Measurements from ENCODE around the gene GBE1.

- no peak for TF ChIP-seq SREBF1 (IDR thresholded peaks at IDR 0.05; ENCODE audit: low read length)
- no peak for TF ChIP-seq YBX1 (IDR thresholded peaks at IDR 0.05)
- TF ChIP-seq CTCF (IDR thresholded peaks at IDR 0.05 in 2 of 3, conservative IDR thresholded peaks at IDR 0.05 in 1 of 3; ENCODE audit: control insufficient read depth in 2 of 3, extremely low read depth in 1 of 3, insufficient read depth in 1 of 3, low read depth in 3 of 3, low read length in 3 of 3): no peak
- no peak for TF ChIP-seq ZNF274 (IDR thresholded peaks at IDR 0.05; ENCODE audit: insufficient read depth, insufficient read length)
- no peak for TF ChIP-seq YY1 (IDR thresholded peaks at IDR 0.05; ENCODE audit: low read depth, low read length)
- no peak for TF ChIP-seq CEBPB (IDR thresholded peaks at IDR 0.05; ENCODE audit: borderline replicate concordance in 1 of 2, low read depth in 2 of 2, low read length in 2 of 2)
- TF ChIP-seq REST (IDR thresholded peaks at IDR 0.05; ENCODE audit: low read depth, low read length): no peak
- no peak for TF ChIP-seq HDAC2 (IDR thresholded peaks at IDR 0.05)
- no peak for TF ChIP-seq ASH2L (IDR thresholded peaks at IDR 0.05; ENCODE audit: borderline replicate concordance, low read depth)
These were observed 66.1 kb downstream of the GBE1 start for GRCh38 chr3:81695302-81695701.
